ENCODE measurements around the gene HOXC13.

The HOXC13 gene

GRCh38 chr12:53938326-53939140, at the start of gene HOXC13:
HOXC13 (plus strand) TSS chr12:53938831; CDS start chr12:53938907, 76 bp downstream.
- peak; percentile 99 for FAIRE-seq

GRCh38 chr12:53890081-53890480, 48.5 kb upstream of the HOXC13 start:
- FAIRE-seq: no peak

GRCh38 chr12:53892762-53893395, 45.8 kb upstream of the HOXC13 start:
- FAIRE-seq: no peak

GRCh38 chr12:53899230-53899629, 39.4 kb upstream of the HOXC13 start:
- no peak for FAIRE-seq

- FAIRE-seq: no peak
Measured at GRCh38 chr12:53907103-53907502, 31.5 kb upstream of the HOXC13 start.

GRCh38 chr12:53916788-53917655, 21.6 kb upstream of the HOXC13 start:
- no peak for FAIRE-seq

- FAIRE-seq: no peak
Measured at GRCh38 chr12:53924521-53925405, 13.9 kb upstream of the HOXC13 start.

- no peak for FAIRE-seq
Measured at GRCh38 chr12:53927220-53928029, 11.2 kb upstream of the HOXC13 start.

- no peak for FAIRE-seq
Measured at GRCh38 chr12:53928054-53928835, 10.4 kb upstream of the HOXC13 start.

- no peak for FAIRE-seq
Measured at GRCh38 chr12:53929527-53929926, 9.1 kb upstream of the HOXC13 start.

GRCh38 chr12:53930591-53931255, 7.9 kb upstream of the HOXC13 start:
- no peak for FAIRE-seq

GRCh38 chr12:53931844-53932581, 6.6 kb upstream of the HOXC13 start:
- no peak for FAIRE-seq

GRCh38 chr12:53932915-53933314, 5.7 kb upstream of the HOXC13 start:
- FAIRE-seq: no peak

GRCh38 chr12:53935383-53936341, 3.0 kb upstream of the HOXC13 start:
- FAIRE-seq: peak; percentile 49

- no peak for FAIRE-seq
Measured at GRCh38 chr12:53937099-53937498, 1.5 kb upstream of the HOXC13 start.

- FAIRE-seq: no peak
Measured at GRCh38 chr12:53937596-53938325, 870 bp upstream of the HOXC13 start.
